ENCODE results near the gene CASKIN1. TPM values are rescaled to one million over a fixed set of nuclear protein-coding genes. Genes with fewer than 3 reads are reported as not detected.

CASKIN1 gene
- total and polyA plus RNA-seq, 10 of the 15 experiments (the other 5 are each of a cell fraction or from before 2014, with no cell fraction given): 0.03 to 0.33 (median 0.11) TPM; not detected in 5

GRCh38 chr16:2226245-2226793 lies 29.9 kb upstream of the CASKIN1 start:
- Histone ChIP-seq H3K36me3 (ENCODE audit: control insufficient read depth in 2 of 2, insufficient read depth in 2 of 2, low read length in 1 of 2) (peaks cover 4 to 17% of the 10 kb centered on the region in 2 experiments; a peak in 3 of 4 replicates), H3K27me3 (replicated peaks in 1 of 2; ENCODE audit: control insufficient read depth in 2 of 2, insufficient read depth in 2 of 2, low read length in 1 of 2) (no peaks in the 10 kb centered on the region), H3K79me2 (ENCODE audit: control insufficient read depth, insufficient read depth, low read length) (peaks cover 27% of the 10 kb centered on the region), H3K9ac (ENCODE audit: control insufficient read depth, insufficient read depth, low read length) (no peak overlapping the region), H3K9me3 (replicated peaks; ENCODE audit: control insufficient read depth, insufficient read depth, low read length) (no peaks in the 10 kb centered on the region), H3K4me3 (no peak overlapping the region), H4K20me1 (ENCODE audit: control insufficient read depth, insufficient read depth) (no peaks in the 10 kb centered on the region), H3K27ac (ENCODE audit: control insufficient read depth, insufficient read depth) (no peak overlapping the region), H3K4me1 (ENCODE audit: control insufficient read depth, insufficient read depth, low read length) (peaks cover 5% of the 10 kb centered on the region; the same call in 1 of the 2 replicates), H2AFZ (ENCODE audit: control insufficient read depth, low read depth, low read length) (no peak overlapping the region), H3K4me2 (ENCODE audit: control insufficient read depth, insufficient read depth) (peak overlapping the region; percentile 48; the same call in 1 of the 2 replicates)
- ChIA-PET SMC1A (ENCODE audit: uncharacterized antibody, unreplicated experiment) (interaction anchor here (1.6 kb wide), 1 partner anchor 26 kb away, joined by 3 read pairs; the partner anchor contains the start of gene ECI1), CTCF (interaction anchor here (1.1 to 1.6 kb wide), 2 partner anchors 25 to 171 kb away, joined by 3 read pairs; partner anchors contain the start of gene ECI1), RAD21 (ENCODE audit: unreplicated experiment) (no interaction called here), POLR2A (interaction anchor here (2.1 kb wide), 1 partner anchor 12 kb away, joined by 7 read pairs; the partner anchor contains the start of gene PGP)
- TF ChIP-seq TCF3 (IDR thresholded peaks at IDR 0.05; ENCODE audit: borderline replicate concordance, insufficient read depth, low read depth, low read length) (no peak), ZSCAN29 (IDR thresholded peaks at IDR 0.05) (no peak), RAD21 (IDR thresholded peaks at IDR 0.05; ENCODE audit: insufficient read depth, low read depth, low read length) (no peak)
- DNase-seq (ENCODE audit: low read depth, low spot score): no peak
- no peak for FAIRE-seq
- in situ Hi-C loops (cut with MboI) (no loop called here), intact Hi-C loops (cut with micrococcal nuclease; ENCODE audit: unreplicated experiment) (no loop called here)
- BruUV-seq (replicated peaks): no TSS peak
- WGBS (ENCODE audit: insufficient coverage, insufficient replicate concordance, low lambda C conversion rate, missing lambda C conversion rate): 62% methylated on average over 9 of the region's 9 CpGs
- ATAC-seq: no peak

- Histone ChIP-seq H3K79me2 (ENCODE audit: control insufficient read depth, insufficient read depth, low read length) (peaks cover 27% of the 10 kb centered on the region), H2AFZ (ENCODE audit: control insufficient read depth, low read depth, low read length) (peak overlapping the region; percentile 85)
- WGBS (ENCODE audit: insufficient coverage, insufficient replicate concordance, low lambda C conversion rate, missing lambda C conversion rate): 3% methylated on average over 20 of the region's 22 CpGs
- no peak for TF ChIP-seq SP1 (IDR thresholded peaks at IDR 0.05; ENCODE audit: low read depth, low read length)
- TF ChIP-seq LARP7 (IDR thresholded peaks at IDR 0.05): 0 out of 2 replicates have a peak, but pooled peaks have one; percentile 9
- TF ChIP-seq IKZF1 (conservative IDR thresholded peaks at IDR 0.05): peak; percentile 7; the same call in 1 of the 2 replicates
- 0 out of 2 replicates have a peak, but pooled peaks have one; percentile 7 for TF ChIP-seq CHD2 (IDR thresholded peaks at IDR 0.05; ENCODE audit: borderline replicate concordance, low read depth, low read length)
- TF ChIP-seq TCF7 (IDR thresholded peaks at IDR 0.05; ENCODE audit: borderline replicate concordance): no peak
- TF ChIP-seq BACH1 (IDR thresholded peaks at IDR 0.05; ENCODE audit: borderline replicate concordance): no peak
- no peak for TF ChIP-seq NR2C1 (IDR thresholded peaks at IDR 0.05)
- TF ChIP-seq, protein P1, sequence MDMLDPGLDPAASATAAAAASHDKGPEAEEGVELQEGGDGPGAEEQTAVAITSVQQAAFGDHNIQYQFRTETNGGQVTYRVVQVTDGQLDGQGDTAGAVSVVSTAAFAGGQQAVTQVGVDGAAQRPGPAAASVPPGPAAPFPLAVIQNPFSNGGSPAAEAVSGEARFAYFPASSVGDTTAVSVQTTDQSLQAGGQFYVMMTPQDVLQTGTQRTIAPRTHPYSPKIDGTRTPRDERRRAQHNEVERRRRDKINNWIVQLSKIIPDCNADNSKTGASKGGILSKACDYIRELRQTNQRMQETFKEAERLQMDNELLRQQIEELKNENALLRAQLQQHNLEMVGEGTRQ (IDR thresholded peaks at IDR 0.05; ENCODE audit: borderline replicate concordance, low read depth, low read length): no peak
- TF ChIP-seq CTCF (IDR thresholded peaks at IDR 0.05 in 2 of 3, conservative IDR thresholded peaks at IDR 0.05 in 1 of 3; ENCODE audit: control insufficient read depth in 2 of 3, extremely low read depth in 1 of 3, insufficient read depth in 1 of 3, low read depth in 3 of 3, low read length in 3 of 3): peak in 2 of 3 experiments; percentile 11 to 35; a peak in 2 of 6 replicates
- TF ChIP-seq PML (IDR thresholded peaks at IDR 0.05; ENCODE audit: low read length): no peak
- 0 out of 2 replicates have a peak, but pooled peaks have one; percentile 8 for TF ChIP-seq SMARCA5 (IDR thresholded peaks at IDR 0.05)
These were observed 27.6 kb upstream of the CASKIN1 start for GRCh38 chr16:2223942-2224486.

More at GRCh38 chr16:2223942-2224486, 27.6 kb upstream of the CASKIN1 start:
- ChIA-PET POLR2A (no interaction called here), SMC1A (ENCODE audit: uncharacterized antibody, unreplicated experiment) (no interaction called here), RAD21 (ENCODE audit: unreplicated experiment) (no interaction called here), CTCF (interaction anchor here (1.3 kb wide), 1 partner anchor 28 kb away, joined by 3 read pairs; no protein-coding TSS in a partner anchor)
- no peaks in the 10 kb centered on the region for H3K9me3 ChIP-seq (replicated peaks; ENCODE audit: control insufficient read depth, insufficient read depth, low read length)
- intact Hi-C loops (cut with micrococcal nuclease; ENCODE audit: unreplicated experiment): loop anchor here (2.0 kb wide), 1 partner anchor 27 kb away; the partner anchor contains the start of gene ECI1
- peaks cover 4 to 6% of the 10 kb centered on the region in 2 experiments; a peak in 3 of 4 replicates for H3K36me3 ChIP-seq (ENCODE audit: control insufficient read depth in 2 of 2, insufficient read depth in 2 of 2, low read length in 1 of 2)
- H3K9ac ChIP-seq (ENCODE audit: control insufficient read depth, insufficient read depth, low read length): peak overlapping the region; percentile 87
- ATAC-seq (peak; percentile 61), FAIRE-seq (no peak), DNase-seq (ENCODE audit: low read depth, low spot score) (no peak)
- peak overlapping the region; percentile 96 for H3K4me3 ChIP-seq
- H3K4me1 ChIP-seq (ENCODE audit: control insufficient read depth, insufficient read depth, low read length): peaks cover 5% of the 10 kb centered on the region; the same call in 1 of the 2 replicates
- TSS peak; percentile 77 for BruUV-seq (replicated peaks)
- no peaks in the 10 kb centered on the region for H3K27me3 ChIP-seq (replicated peaks in 1 of 2; ENCODE audit: control insufficient read depth in 2 of 2, insufficient read depth in 2 of 2, low read length in 1 of 2)
- H3K27ac ChIP-seq (ENCODE audit: control insufficient read depth, insufficient read depth): peak overlapping the region; percentile 78
- no peaks in the 10 kb centered on the region for H4K20me1 ChIP-seq (ENCODE audit: control insufficient read depth, insufficient read depth)
- in situ Hi-C loops (cut with MboI): no loop called here
- peak overlapping the region; percentile 40 for H3K4me2 ChIP-seq (ENCODE audit: control insufficient read depth, insufficient read depth)
